GM12875 (cell line): Measurements from ENCODE around the gene FSCN2.

Experiments
- H3K4me3 ChIP-seq: one replicate; pipeline ENCODE4 v1.5.1; 2011; ENCODE audit warnings: low read depth, low read length, control low read depth
- CTCF ChIP-seq: IDR thresholded peaks from 2 replicates; pipeline ENCODE4 v1.5.1; 2011; ENCODE audit warnings: low read depth, mild to moderate bottlenecking, control low read depth, inconsistent platforms, low read length, moderate library complexity, borderline replicate concordance; ENCODE audit not compliant: insufficient read depth

Gene FSCN2

GRCh38 chr17:81527591-81528383 lies at the start of gene FSCN2:
Gene FSCN2 (plus strand): TSS chr17:81528377. CDS start chr17:81528532, 155 bp downstream.
- H3K4me3 ChIP-seq: no peak within 1 kb of the TSS
- TF ChIP-seq CTCF: no peak

GRCh38 chr17:81479175-81480071 lies 48.8 kb upstream of the FSCN2 start:
- no peak overlapping the region for H3K4me3 ChIP-seq
- TF ChIP-seq CTCF: no peak

- no peak overlapping the region for H3K4me3 ChIP-seq
- TF ChIP-seq CTCF: no peak
Observed at GRCh38 chr17:81480140-81481072, 47.8 kb upstream of the FSCN2 start.

- H3K4me3 ChIP-seq: no peak overlapping the region
- no peak for TF ChIP-seq CTCF
Observed at GRCh38 chr17:81481073-81481799, 46.9 kb upstream of the FSCN2 start.

GRCh38 chr17:81481815-81482505 lies 46.2 kb upstream of the FSCN2 start:
- H3K4me3 ChIP-seq: no peak overlapping the region
- no peak for TF ChIP-seq CTCF
